GM19452 (cell line): Measurements from ENCODE around the gene NR5A1.

Experiments
- ATAC-seq: cut with Tn5 transposase; IDR thresholded peaks from one replicate; pipeline ENCODE4 v1.9.1; 2021; ENCODE audit not compliant: unreplicated experiment

NR5A1 gene

GRCh38 chr9:124500028-124500795, 7.0 kb downstream of the NR5A1 start:
- ATAC-seq = no peak

GRCh38 chr9:124499216-124499615, 8.0 kb downstream of the NR5A1 start:
- ATAC-seq = no peak

GRCh38 chr9:124498499-124499146, 8.6 kb downstream of the NR5A1 start:
- no peak for ATAC-seq

- ATAC-seq = no peak
Observed at GRCh38 chr9:124498040-124498439, 9.2 kb downstream of the NR5A1 start.

- ATAC-seq = no peak
Observed at GRCh38 chr9:124497441-124497840, 9.8 kb downstream of the NR5A1 start.

GRCh38 chr9:124496463-124496862, 10.7 kb downstream of the NR5A1 start:
- no peak for ATAC-seq

- no peak for ATAC-seq
Observed at GRCh38 chr9:124496075-124496449, 11.1 kb downstream of the NR5A1 start.

- no peak for ATAC-seq
Observed at GRCh38 chr9:124495126-124496074, 11.8 kb downstream of the NR5A1 start.

- ATAC-seq = no peak
Observed at GRCh38 chr9:124493794-124494479, 13.3 kb downstream of the NR5A1 start.

- ATAC-seq = no peak
Observed at GRCh38 chr9:124493218-124493617, 14.0 kb downstream of the NR5A1 start.

- no peak for ATAC-seq
Observed at GRCh38 chr9:124492818-124493217, 14.4 kb downstream of the NR5A1 start.

- no peak for ATAC-seq
Observed at GRCh38 chr9:124491049-124491975, 15.9 kb downstream of the NR5A1 start.

GRCh38 chr9:124490004-124490403, 17.2 kb downstream of the NR5A1 start:
- ATAC-seq = no peak

GRCh38 chr9:124489222-124489621, 18.0 kb downstream of the NR5A1 start:
- no peak for ATAC-seq

- ATAC-seq = no peak
Observed at GRCh38 chr9:124488641-124489210, 18.5 kb downstream of the NR5A1 start.

GRCh38 chr9:124487260-124488182, 19.7 kb downstream of the NR5A1 start:
- ATAC-seq = no peak

- ATAC-seq = no peak
Observed at GRCh38 chr9:124486778-124487259, 20.4 kb downstream of the NR5A1 start.

- ATAC-seq = no peak
Observed at GRCh38 chr9:124485936-124486335, 21.3 kb downstream of the NR5A1 start.
